Measurements from ENCODE around the gene LIX1. TPM values are rescaled to one million over a fixed set of nuclear protein-coding genes. Genes with fewer than 3 reads are reported as not detected.

The LIX1 gene
- total and polyA plus RNA-seq, 4 donors = not detected

DNA sequence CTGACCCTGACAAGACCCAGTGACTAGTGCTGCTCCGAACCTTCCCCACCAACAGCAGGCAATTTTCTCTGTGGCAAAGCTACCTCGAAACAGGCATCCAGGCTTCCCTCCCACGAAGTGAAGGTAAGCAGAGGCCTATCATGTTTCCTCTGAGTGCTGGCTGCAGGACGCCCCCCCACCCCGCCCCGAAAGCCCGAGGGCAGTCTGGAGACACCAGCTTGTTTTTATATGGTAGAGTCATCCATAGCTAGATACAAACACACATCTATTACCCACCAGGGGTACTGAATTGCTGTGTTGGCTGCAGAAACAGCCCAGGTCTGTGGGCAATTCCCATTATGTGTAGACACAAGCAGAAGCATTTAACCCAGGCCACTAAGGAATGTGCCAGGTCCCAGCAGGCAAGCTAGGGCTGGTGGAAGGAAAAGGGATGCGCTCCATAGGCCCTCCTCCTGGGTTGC lies 40.4 kb downstream of the LIX1 start:
- Histone ChIP-seq H3K4me1 (ENCODE audit: control insufficient read depth in 4 of 4, insufficient read depth in 4 of 4, low read length in 3 of 4) (no peaks in the 10 kb centered on the region), H3K9ac (ENCODE audit: low read depth in 1 of 2, low read length in 2 of 2) (no peak overlapping the region), H3K36me3 (ENCODE audit: control insufficient read depth in 4 of 4, insufficient read depth in 3 of 4, low read depth in 1 of 4, low read length in 3 of 4) (no peaks in the 10 kb centered on the region), H3K4me3 (ENCODE audit: low read depth in 1 of 3, low read length in 3 of 3) (no peak overlapping the region), H3K27me3 (ENCODE audit: control insufficient read depth in 4 of 4, insufficient read depth in 4 of 4, low read length in 3 of 4) (no peaks in the 10 kb centered on the region), H3K9me3 (ENCODE audit: control insufficient read depth in 4 of 4, low read length in 3 of 4) (no peaks in the 10 kb centered on the region), H3K27ac (ENCODE audit: low read depth in 1 of 2, low read length in 2 of 2) (no peak overlapping the region)
- TF ChIP-seq HNF4G (IDR thresholded peaks at IDR 0.05) (no peak), YY1 (IDR thresholded peaks at IDR 0.05) (no peak), EGR1 (IDR thresholded peaks at IDR 0.05; ENCODE audit: low read depth in 2 of 2) (no peak), FOXA1 (IDR thresholded peaks at IDR 0.05) (no peak), FOXA2 (IDR thresholded peaks at IDR 0.05) (no peak)
- TF ChIP-seq, protein P1, sequence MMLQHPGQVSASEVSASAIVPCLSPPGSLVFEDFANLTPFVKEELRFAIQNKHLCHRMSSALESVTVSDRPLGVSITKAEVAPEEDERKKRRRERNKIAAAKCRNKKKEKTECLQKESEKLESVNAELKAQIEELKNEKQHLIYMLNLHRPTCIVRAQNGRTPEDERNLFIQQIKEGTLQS (IDR thresholded peaks at IDR 0.05) = no peak
- DNase-seq (ENCODE audit: low spot score) = no peak
- WGBS = 74% methylated on average over 8 of the region's 8 CpGs

DNA sequence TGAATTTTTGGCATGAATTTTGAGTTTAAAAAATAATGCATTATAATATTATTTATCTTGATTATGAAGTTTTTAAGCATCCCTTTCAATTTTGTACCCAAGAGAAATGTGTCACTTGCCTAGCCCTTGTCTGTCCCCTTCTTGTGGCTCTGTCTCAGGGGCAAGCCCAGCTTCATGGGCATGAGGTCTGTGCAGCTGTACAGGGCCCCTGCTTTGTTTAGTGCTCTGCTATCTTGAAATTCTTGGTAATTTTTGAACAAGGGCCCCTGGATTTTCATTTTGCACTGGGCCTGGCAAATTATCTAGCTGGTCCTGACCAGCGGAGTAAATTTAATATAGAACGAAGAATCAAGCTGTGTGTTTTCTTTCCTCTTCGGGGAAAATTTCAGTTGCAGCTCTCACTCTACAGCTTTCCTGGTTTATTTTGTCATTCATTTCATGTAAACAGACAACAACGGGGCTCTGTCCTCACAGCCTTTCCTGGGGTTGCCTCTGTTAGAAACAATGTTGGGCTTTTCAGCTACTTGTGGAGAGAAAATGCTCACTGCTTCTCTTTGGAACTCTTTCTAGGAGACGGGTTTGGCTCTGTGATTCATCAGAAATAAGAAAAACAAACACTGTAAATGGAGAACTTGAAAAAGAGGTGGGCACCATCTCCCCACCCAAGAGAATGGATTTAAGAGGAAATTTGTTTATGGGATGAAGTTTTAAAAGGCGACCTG lies 41.1 kb downstream of the LIX1 start:
- no peak for DNase-seq (ENCODE audit: low spot score)
- Histone ChIP-seq H3K36me3 (ENCODE audit: control insufficient read depth in 4 of 4, insufficient read depth in 3 of 4, low read depth in 1 of 4, low read length in 3 of 4) (no peaks in the 10 kb centered on the region), H3K27me3 (ENCODE audit: control insufficient read depth in 4 of 4, insufficient read depth in 4 of 4, low read length in 3 of 4) (no peaks in the 10 kb centered on the region), H3K4me1 (ENCODE audit: control insufficient read depth in 4 of 4, insufficient read depth in 4 of 4, low read length in 3 of 4) (no peaks in the 10 kb centered on the region), H3K27ac (ENCODE audit: low read depth in 1 of 2, low read length in 2 of 2) (no peak overlapping the region), H3K4me3 (ENCODE audit: low read depth in 1 of 3, low read length in 3 of 3) (no peak overlapping the region), H3K9ac (ENCODE audit: low read depth in 1 of 2, low read length in 2 of 2) (no peak overlapping the region), H3K9me3 (ENCODE audit: control insufficient read depth in 4 of 4, low read length in 3 of 4) (no peaks in the 10 kb centered on the region)
- 80% methylated on average over 6 of the region's 6 CpGs for WGBS
- no peak for TF ChIP-seq RXRA (IDR thresholded peaks at IDR 0.05)
- TF ChIP-seq YY1 (IDR thresholded peaks at IDR 0.05) = no peak
- TF ChIP-seq FOXA2 (IDR thresholded peaks at IDR 0.05) = no peak
- no peak for TF ChIP-seq HNF4A (conservative IDR thresholded peaks at IDR 0.05)
- TF ChIP-seq SP1 (IDR thresholded peaks at IDR 0.05) = no peak
- TF ChIP-seq, protein P2, sequence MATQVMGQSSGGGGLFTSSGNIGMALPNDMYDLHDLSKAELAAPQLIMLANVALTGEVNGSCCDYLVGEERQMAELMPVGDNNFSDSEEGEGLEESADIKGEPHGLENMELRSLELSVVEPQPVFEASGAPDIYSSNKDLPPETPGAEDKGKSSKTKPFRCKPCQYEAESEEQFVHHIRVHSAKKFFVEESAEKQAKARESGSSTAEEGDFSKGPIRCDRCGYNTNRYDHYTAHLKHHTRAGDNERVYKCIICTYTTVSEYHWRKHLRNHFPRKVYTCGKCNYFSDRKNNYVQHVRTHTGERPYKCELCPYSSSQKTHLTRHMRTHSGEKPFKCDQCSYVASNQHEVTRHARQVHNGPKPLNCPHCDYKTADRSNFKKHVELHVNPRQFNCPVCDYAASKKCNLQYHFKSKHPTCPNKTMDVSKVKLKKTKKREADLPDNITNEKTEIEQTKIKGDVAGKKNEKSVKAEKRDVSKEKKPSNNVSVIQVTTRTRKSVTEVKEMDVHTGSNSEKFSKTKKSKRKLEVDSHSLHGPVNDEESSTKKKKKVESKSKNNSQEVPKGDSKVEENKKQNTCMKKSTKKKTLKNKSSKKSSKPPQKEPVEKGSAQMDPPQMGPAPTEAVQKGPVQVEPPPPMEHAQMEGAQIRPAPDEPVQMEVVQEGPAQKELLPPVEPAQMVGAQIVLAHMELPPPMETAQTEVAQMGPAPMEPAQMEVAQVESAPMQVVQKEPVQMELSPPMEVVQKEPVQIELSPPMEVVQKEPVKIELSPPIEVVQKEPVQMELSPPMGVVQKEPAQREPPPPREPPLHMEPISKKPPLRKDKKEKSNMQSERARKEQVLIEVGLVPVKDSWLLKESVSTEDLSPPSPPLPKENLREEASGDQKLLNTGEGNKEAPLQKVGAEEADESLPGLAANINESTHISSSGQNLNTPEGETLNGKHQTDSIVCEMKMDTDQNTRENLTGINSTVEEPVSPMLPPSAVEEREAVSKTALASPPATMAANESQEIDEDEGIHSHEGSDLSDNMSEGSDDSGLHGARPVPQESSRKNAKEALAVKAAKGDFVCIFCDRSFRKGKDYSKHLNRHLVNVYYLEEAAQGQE (IDR thresholded peaks at IDR 0.05) = no peak
- TF ChIP-seq FOXA1 (IDR thresholded peaks at IDR 0.05) = no peak
- TF ChIP-seq, protein P3, sequence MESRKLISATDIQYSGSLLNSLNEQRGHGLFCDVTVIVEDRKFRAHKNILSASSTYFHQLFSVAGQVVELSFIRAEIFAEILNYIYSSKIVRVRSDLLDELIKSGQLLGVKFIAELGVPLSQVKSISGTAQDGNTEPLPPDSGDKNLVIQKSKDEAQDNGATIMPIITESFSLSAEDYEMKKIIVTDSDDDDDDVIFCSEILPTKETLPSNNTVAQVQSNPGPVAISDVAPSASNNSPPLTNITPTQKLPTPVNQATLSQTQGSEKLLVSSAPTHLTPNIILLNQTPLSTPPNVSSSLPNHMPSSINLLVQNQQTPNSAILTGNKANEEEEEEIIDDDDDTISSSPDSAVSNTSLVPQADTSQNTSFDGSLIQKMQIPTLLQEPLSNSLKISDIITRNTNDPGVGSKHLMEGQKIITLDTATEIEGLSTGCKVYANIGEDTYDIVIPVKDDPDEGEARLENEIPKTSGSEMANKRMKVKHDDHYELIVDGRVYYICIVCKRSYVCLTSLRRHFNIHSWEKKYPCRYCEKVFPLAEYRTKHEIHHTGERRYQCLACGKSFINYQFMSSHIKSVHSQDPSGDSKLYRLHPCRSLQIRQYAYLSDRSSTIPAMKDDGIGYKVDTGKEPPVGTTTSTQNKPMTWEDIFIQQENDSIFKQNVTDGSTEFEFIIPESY (IDR thresholded peaks at IDR 0.05) = no peak
- no peak for TF ChIP-seq TAF1 (conservative IDR thresholded peaks at IDR 0.05)
- no peak for TF ChIP-seq JUND (IDR thresholded peaks at IDR 0.05)
- TF ChIP-seq, protein P4, sequence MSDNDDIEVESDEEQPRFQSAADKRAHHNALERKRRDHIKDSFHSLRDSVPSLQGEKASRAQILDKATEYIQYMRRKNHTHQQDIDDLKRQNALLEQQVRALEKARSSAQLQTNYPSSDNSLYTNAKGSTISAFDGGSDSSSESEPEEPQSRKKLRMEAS (IDR thresholded peaks at IDR 0.05) = no peak
- TF ChIP-seq, protein P1 (IDR thresholded peaks at IDR 0.05) = no peak
- no peak for TF ChIP-seq GABPA (IDR thresholded peaks at IDR 0.05 in 1 of 2, conservative IDR thresholded peaks at IDR 0.05 in 1 of 2)
- no peak for TF ChIP-seq EGR1 (IDR thresholded peaks at IDR 0.05; ENCODE audit: low read depth in 2 of 2)
- no peak for TF ChIP-seq NR2F2 (IDR thresholded peaks at IDR 0.05)
- no peak for TF ChIP-seq HNF4G (IDR thresholded peaks at IDR 0.05)
- TF ChIP-seq, protein P5, sequence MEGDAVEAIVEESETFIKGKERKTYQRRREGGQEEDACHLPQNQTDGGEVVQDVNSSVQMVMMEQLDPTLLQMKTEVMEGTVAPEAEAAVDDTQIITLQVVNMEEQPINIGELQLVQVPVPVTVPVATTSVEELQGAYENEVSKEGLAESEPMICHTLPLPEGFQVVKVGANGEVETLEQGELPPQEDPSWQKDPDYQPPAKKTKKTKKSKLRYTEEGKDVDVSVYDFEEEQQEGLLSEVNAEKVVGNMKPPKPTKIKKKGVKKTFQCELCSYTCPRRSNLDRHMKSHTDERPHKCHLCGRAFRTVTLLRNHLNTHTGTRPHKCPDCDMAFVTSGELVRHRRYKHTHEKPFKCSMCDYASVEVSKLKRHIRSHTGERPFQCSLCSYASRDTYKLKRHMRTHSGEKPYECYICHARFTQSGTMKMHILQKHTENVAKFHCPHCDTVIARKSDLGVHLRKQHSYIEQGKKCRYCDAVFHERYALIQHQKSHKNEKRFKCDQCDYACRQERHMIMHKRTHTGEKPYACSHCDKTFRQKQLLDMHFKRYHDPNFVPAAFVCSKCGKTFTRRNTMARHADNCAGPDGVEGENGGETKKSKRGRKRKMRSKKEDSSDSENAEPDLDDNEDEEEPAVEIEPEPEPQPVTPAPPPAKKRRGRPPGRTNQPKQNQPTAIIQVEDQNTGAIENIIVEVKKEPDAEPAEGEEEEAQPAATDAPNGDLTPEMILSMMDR (IDR thresholded peaks at IDR 0.05; ENCODE audit: low read depth, low read length, missing input control) = no peak
- no peak for TF ChIP-seq RAD21 (IDR thresholded peaks at IDR 0.05)
